Stimulated activated CD4-positive, alpha-beta T cell treated with anti-CD3 and anti-CD28 coated beads, TNF-alpha, amount 100 ng/mL, for 48 hours (primary cell): ENCODE measurements around the gene THSD4.

ENCODE experiments used
- DNase-seq, 3 donors: peaks; one replicate each; pipeline ENCODE4 v3.0.0-alpha.2; 2020; ENCODE audit warnings: low read depth in 3 of 3

Gene THSD4

GRCh38 chr15:71809346-71809745, 694.1 kb downstream of the THSD4 start:
- DNase-seq = no peak

DNA sequence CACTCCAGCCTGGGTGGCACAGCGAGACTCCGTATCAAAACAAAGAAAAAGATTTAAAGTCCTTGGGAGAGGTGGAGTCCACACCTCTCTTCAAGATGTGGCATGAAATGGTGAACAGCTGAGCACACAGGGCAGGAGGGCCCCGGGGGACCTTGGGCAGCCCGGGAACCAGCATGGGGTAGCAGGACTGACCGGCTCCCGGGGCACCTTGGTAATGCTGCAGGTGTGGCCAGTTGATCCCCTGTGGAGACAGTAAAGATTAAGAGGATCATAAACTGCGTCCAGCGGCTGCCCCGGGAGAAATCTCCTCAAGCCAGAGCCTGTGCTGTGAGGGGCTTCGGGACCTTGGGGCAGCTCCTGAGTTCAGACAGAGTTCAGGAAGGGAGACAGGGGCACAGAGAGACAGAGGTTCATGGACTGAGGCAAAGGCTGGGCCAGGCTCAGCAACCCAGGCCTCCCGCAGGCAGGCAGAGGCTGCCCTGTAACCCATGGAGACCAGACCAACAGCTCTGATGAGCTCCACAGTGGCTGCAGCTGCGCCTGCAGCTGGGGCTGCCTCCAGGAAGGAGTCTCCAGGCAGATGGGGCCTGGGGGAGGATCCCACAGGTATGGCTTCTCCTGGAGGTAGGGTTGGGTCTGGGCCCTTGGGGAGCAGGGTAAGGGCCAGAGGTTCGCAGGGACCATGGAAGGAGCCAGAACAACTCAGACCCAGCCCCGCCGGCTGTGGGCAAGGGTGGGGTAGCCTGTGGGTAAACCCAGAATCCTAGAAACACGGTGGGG, 695.2 kb downstream of the THSD4 start, which contains the start of gene NR2E3:
Gene NR2E3, plus strand, starts transcription at position 299 of the 780 bp plus-strand sequence. Its CDS starts 190 bp downstream, at position 489.
- DNase-seq = no peak

- DNase-seq = no peak
Observed at GRCh38 chr15:71811036-71811736, 695.9 kb downstream of the THSD4 start.

GRCh38 chr15:71811752-71812735, 696.8 kb downstream of the THSD4 start:
- DNase-seq = no peak

DNA sequence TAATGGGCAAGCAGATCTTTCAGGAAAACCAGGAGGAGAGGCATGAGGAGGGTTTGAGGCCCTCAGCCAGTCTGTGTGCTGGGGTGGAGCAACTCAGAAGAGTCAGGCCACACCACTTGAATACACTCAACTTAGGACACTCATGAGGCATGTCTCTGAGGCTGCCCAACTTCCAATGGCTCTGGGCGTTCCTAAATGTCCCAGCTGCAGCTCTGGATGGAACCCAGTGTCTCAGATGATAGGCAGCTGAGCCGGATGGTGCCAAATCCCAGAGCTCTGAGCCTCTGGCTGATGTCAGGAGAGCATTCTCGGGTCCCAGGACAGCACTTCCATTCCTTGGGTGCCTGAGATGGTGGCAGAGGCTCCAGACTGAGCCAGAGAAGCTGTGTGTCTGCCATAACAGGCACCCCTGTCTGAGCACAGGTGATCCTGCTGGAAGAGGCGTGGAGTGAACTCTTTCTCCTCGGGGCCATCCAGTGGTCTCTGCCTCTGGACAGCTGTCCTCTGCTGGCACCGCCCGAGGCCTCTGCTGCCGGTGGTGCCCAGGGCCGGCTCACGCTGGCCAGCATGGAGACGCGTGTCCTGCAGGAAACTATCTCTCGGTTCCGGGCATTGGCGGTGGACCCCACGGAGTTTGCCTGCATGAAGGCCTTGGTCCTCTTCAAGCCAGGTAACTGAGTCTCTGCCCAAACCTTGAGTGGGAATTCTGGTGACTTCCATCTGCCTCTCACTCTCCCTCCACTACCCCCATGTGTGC, 697.9 kb downstream of the THSD4 start:
- DNase-seq = no peak

DNA sequence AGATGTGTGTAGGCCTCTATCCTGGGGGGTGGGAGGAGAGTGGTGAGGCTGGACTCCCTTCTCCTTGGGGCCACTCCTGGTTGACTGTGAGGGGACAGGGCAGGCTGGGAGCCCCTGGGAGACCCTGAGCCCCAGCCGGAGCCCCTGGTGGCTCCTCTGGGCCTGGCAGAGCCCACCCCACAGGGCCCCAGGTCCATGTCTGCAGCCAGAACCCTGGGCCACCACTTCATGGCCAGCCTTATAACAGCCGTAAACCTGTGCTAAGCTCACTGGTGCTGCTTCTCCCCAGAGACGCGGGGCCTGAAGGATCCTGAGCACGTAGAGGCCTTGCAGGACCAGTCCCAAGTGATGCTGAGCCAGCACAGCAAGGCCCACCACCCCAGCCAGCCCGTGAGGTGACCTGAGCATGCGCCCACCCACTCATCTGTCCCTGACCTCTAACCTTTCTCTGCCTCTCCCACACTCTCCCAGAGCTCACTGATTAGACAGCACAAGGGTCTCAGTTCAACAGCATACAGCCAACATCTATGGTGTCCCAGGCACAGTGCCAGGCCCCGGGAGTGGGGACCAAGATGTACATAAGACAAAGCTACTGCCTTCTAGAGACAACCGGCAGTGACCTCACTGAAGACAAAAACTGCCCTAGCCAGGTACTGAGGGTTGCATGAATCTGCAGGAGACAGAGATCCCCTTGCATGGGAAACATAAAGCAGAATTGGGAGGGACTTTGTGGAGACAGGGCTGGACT, 698.6 kb downstream of the THSD4 start:
- no peak for DNase-seq

DNA sequence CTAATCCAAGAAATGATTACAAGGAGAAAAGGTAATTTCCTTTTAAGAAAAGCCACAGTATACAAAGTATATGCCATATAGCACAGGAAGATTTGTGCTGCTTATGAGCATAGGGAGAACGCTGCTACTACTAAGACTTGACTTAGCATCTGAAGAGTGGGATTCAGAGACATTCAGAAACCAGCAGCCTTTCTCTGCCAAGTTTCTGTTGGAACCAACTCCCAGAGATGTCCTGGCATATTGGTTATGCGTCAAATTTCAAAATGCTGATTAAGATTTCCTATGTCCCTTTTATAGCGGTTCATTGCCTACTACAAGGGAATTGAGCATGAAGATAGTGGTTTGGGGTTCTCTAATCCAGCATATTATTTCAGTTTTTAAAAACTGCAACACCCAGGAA, 700.0 kb downstream of the THSD4 start:
- no peak for DNase-seq

GRCh38 chr15:71817351-71817750, 702.1 kb downstream of the THSD4 start:
- no peak for DNase-seq

DNA sequence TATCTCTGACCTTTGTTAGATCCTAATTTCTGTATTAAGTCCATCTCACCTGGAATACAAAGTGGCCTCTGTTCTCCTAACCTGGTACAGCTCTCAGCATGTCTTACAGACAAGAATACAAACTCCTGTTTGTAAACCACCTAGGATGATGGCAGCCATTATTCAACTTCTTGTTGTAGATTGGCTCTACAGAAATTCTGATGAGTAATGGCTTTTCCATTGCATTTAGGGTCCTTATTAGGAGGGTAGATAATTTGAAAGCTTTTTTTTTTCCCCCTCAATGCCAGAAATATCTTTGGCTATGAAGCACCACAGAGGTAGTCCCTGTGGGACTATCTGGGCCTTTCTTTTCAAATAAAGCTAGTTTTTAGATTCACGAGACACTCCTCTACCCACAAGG, 704.9 kb downstream of the THSD4 start:
- DNase-seq = no peak

DNA sequence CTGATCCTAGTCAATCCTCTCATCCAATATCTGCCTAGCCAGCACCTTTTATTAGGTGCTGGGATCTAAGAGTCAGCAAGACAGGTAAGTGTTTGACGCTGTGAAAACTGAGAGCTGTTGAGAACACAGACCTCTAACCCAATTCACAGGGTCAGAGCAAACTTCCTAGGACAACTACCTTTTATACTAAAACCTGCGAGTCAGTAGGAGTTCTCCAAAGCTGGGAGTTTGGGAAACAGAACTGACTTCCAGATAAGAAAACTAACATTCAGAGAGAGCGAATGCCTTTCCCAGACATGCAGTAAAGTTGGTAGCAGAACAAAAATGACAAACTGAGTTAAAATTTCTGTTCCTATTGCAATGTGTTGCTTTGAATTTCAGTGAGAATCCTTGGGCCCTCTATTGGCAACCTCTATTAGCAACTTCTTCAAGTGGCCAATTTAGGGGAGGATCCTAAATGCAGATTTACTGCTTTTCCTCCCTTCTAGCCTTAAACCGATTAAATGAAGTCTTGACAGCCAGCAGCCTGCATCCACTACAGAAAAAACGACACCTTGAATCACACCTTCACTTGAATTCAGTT, 706.4 kb downstream of the THSD4 start:
- no peak for DNase-seq

DNA sequence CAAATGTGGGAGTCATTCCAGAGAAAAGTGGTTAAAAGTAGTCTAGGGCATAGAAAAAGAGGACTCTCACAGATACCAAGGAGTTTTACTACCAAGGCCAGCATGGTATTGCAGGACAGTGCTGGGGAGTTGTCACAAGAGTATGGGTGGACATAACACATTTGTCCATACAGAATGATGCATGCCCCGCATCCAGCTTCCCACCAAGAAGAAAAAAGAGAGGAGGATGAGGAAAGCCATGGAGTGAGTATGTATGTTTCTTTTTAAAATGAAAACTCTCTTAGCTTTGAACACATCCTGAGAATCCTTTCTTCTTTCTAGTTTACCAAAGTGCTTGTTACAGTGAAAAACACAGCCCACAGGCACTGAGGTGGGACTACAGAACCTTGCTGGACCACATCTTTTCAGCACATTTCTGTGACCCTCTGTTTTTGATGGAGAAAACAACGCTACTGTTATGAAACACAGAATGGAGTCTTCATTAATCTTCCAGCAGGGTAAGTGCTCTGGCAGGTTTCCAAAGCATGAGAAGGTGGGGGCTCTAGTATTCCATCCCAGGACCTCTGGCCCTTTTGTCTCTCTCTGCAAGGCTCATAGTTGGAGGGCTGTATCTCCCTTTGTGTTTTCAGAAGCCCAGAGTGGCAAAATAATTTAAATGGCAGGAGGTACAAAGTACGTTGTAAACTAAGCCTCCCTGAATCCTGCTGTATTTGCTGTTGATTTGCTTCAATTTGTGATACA, 707.8 kb downstream of the THSD4 start:
- no peak for DNase-seq

DNA sequence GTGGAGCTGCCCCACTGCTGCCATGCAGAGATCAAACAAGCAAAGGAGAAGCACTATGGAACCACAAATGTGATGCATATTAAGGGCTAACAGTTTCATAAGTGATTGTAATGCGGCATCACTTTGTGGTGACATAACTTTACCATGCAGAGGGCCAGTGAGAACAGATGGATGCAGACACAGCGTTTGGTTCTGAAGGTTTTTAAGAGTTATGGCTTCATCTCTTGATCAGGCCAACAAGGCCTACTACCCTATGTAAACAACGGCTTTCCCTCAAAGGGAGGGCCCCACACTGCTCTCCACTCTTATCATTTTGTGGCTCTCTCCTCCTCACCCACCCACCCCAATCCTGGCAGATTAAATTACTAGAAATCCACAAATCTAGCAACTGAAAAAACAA, 708.5 kb downstream of the THSD4 start:
- no peak for DNase-seq

DNA sequence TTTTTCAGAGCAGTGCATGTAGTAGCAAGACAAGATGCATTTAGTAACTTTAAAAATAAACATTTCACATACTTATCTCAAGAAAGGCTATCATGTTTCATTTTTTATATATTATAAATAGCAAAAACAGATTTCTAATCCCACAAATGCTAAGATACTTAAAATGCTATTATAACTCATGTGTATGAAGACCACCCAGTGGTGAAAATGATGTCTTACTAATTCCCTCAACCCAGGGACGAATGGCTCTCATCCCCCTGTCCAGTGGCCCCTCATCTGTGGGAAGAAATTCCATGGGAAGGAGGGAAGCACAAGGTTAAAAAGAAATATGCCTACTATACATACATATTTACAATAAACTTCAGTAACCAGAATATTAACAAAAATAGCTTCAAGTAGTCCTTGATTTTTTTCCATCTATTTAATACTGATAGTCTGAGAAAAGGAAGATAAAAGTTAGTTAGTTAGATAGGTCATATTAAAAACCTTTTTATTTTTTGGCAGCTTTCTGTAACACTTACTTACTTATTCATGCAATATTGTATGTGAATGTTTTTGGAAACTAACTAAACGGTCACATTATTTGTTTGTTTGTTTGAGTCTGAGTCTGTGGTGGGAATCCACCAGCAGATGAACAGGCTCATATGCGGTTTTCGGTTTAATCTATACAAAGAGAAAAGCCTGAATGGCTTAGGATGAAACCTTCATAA, 709.9 kb downstream of the THSD4 start:
- DNase-seq = no peak

- no peak for DNase-seq
Observed at GRCh38 chr15:71826196-71826595, 710.9 kb downstream of the THSD4 start.

- no peak for DNase-seq
Observed at GRCh38 chr15:71830981-71831380, 715.7 kb downstream of the THSD4 start.
